ENCODE measurements around the gene PCF11.
A peak's percentile ranks its signal among the peaks of the same experiment; 100 is the strongest.
"Not testable (repeated sequence)": the region's sequence is repeated elsewhere in the genome, so short reads cannot be mapped to it uniquely, and the experiment has no call there.

The PCF11 gene

GRCh38 chr11:83192606-83193245 lies 35.8 kb downstream of the PCF11 start:
- DNase-seq: no peak

- DNase-seq: peak; percentile 87
Measured at GRCh38 chr11:83193315-83194280, 36.7 kb downstream of the PCF11 start, which contains the start of gene ANKRD42. TSS of gene ANKRD42 (plus strand) at chr11:83193712. CDS start at chr11:83194671, 959 bp downstream.

- DNase-seq: no peak
Measured at GRCh38 chr11:83194281-83195142, 37.6 kb downstream of the PCF11 start.

GRCh38 chr11:83195143-83195466 lies 38.2 kb downstream of the PCF11 start:
- DNase-seq: no peak

- DNase-seq: no peak
Measured at GRCh38 chr11:83195649-83196048, 38.7 kb downstream of the PCF11 start.

GRCh38 chr11:83200035-83200434 lies 43.1 kb downstream of the PCF11 start:
- DNase-seq: no peak

- no peak for DNase-seq
Measured at GRCh38 chr11:83205608-83206185, 48.8 kb downstream of the PCF11 start.

- DNase-seq: no peak
Measured at GRCh38 chr11:83206221-83206620, 49.3 kb downstream of the PCF11 start.

GRCh38 chr11:83206771-83207382 lies 49.9 kb downstream of the PCF11 start:
- DNase-seq: not testable (repeated sequence)

- DNase-seq: no peak
Measured at GRCh38 chr11:83219095-83219494, 62.2 kb downstream of the PCF11 start.

GRCh38 chr11:83220260-83220659 lies 63.3 kb downstream of the PCF11 start:
- no peak for DNase-seq

- DNase-seq: no peak
Measured at GRCh38 chr11:83221694-83222093, 64.8 kb downstream of the PCF11 start.

- DNase-seq: no peak
Measured at GRCh38 chr11:83222499-83222898, 65.6 kb downstream of the PCF11 start.

- no peak for DNase-seq
Measured at GRCh38 chr11:83223457-83223856, 66.5 kb downstream of the PCF11 start.

GRCh38 chr11:83235825-83236224 lies 78.9 kb downstream of the PCF11 start:
- no peak for DNase-seq
